RCC 7860 (cell line): ENCODE measurements around the gene ENO4.

ENCODE experiments used
- DNase-seq: peaks from one replicate; pipeline ENCODE4 v3.0.0-alpha.2; 2015; ENCODE audit warnings: low spot score
- FAIRE-seq: peaks from 2 replicates; lab custom pipeline; 2012; peaks lifted over from hg19 to GRCh38; lab: Jason Lieb, UNC

Gene ENO4

DNA sequence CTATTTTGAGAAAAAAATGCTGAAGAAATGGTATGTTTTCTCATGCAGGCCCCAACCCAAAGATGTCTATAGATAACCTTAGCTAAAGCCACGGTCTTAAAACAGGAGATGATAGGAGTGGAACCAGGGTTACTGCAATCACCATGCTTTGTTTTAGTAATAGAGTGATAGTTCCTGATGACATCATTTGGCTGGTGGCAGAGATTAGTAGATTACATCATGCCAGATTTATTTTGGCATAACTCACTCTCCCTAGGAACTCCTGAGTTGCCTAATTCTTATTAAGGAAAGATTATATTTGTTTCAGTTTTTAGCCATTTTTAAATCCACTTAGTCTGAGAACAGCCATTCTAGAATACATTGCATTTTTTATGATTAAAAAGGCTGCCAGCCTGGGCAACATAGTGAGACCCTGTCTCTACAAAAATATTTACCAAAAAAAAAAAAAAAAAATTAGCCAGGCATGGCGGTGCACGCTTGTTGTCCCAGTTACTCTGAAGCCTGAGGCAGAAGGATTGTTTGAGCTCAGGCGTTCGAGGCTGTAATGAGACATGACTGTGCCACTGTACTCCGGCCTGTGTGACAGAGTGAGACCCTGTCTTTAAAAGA is 17.8 kb downstream of the ENO4 start:
- DNase-seq, result peak; percentile 33
- FAIRE-seq, result no peak

GRCh38 chr10:116868198-116868676 is 18.9 kb downstream of the ENO4 start:
- no peak for DNase-seq
- no peak for FAIRE-seq

DNA sequence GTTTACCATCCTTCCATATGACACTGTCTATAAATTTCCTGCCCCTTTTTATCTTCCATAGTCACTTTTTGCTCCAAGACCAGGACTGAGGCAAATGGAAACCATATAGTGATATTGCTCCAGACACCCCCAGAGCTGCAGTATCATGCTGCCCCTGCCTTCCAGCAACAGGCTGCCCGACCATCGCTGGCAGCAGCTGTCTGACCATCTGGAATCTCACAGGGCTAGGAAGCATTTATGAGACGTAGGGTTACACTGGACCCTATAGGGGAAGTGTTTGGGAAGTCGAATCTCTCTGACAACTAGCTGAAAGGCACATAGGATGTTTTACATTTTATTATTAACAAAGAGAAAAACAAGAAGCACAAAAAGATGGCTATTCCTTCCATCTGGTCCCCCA is 19.4 kb downstream of the ENO4 start:
- FAIRE-seq (no peak), DNase-seq (no peak)

DNA sequence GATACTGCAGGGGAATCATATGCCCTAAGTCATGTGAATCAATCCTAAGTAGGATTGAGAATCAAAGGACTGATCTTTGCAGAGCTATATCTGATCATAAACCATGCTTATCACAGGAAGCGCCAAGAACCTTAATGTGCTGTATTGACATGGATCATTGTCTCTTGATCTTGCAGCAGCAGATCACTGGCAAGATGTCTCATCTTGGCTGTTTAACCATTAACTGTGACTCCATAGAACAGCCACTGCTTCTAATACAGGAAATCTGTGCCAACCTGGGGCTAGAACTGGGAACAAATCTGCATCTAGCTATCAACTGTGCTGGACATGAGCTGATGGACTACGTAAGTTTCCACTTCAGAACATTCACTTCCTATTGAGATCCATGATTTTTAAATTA is 21.6 kb downstream of the ENO4 start:
- FAIRE-seq (peak; percentile 87), DNase-seq (peak; percentile 57)

DNA sequence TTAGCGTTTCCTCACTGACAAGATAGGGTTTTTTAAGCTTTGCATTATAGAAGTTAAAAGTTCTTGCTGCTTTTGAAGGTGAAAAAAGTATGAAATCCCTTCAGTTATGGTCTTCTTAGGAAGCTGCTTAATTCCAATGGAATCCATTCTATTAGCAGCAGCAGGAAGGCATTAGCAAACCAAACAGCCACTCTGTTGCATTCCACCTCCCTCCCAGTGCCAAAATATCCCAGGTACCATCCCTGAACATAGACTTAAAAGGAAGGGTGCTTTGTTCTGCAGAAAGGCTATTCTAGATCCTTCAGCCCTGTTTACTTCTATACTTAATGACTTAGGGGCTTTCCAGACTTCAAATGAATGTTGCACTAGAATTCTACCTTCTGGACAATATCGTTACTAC is 23.8 kb downstream of the ENO4 start:
- DNase-seq (no peak), FAIRE-seq (no peak)

GRCh38 chr10:116875897-116876296 is 26.6 kb downstream of the ENO4 start:
- FAIRE-seq (no peak), DNase-seq (no peak)

DNA sequence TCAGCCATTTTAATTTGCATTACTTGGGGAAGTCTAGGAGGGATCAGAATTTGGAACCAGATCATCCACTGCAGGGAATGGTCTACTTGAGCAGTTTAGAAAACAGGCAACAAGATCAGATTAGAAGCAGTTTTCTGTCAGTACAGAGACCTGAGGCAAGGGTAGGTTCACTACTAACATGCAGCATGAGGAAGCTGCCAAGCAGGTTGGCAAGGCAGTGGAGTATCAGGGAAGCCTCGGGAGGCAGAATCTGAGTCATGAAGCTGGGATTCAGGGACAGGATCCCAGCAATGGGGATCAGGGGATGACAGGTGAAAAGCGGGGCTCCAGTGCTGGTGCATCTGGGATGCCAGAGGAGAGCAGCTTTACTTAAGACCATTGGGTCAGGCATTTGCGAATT is 28.1 kb downstream of the ENO4 start:
- FAIRE-seq, result no peak

GRCh38 chr10:116878123-116878522 is 28.8 kb downstream of the ENO4 start:
- FAIRE-seq, result no peak
- DNase-seq, result no peak

More for the DNA sequence above, 28.1 kb downstream of the ENO4 start:
- no peak for DNase-seq

DNA sequence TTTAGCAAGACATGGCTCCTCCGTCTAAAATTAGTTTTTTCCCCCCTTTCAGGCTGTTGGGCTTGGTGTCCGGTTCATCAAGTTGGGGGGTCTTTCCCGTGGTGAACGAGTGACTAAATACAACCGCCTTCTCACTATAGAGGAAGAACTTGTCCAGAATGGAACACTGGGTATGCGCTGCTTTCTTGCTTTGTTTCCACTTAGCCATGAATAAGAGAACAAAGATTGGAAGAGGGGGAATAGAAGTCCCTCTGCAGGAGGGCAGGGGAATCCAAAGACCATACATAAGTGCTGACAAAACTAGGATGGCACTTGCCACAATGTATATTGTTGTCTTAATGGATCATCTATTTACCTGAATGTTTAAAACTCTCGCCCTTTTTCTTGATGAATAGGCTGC is 30.5 kb downstream of the ENO4 start:
- FAIRE-seq, result no peak

GRCh38 chr10:116880716-116881482 is 31.6 kb downstream of the ENO4 start:
- FAIRE-seq (peak; percentile 88), DNase-seq (peak; percentile 53)

More for the DNA sequence above, 30.5 kb downstream of the ENO4 start:
- DNase-seq, result no peak

DNA sequence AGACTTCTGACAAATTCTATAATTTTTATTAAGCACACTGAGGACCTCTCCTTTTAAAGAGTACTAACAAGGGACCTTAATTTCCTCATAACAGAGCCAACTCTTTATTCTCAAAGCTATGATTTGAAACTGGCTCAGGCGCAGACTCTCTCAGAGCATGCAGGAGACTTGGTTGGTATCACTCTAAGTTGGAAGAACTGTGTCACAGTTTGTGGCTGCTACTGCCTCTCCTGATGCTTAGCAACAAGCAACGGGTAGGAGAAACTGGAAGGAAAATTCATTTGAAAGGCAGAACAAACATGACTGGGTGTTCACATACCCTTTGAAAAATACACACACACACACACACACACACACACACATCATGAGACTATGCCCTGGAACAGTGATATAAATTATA is 33.3 kb downstream of the ENO4 start:
- no peak for DNase-seq

DNA sequence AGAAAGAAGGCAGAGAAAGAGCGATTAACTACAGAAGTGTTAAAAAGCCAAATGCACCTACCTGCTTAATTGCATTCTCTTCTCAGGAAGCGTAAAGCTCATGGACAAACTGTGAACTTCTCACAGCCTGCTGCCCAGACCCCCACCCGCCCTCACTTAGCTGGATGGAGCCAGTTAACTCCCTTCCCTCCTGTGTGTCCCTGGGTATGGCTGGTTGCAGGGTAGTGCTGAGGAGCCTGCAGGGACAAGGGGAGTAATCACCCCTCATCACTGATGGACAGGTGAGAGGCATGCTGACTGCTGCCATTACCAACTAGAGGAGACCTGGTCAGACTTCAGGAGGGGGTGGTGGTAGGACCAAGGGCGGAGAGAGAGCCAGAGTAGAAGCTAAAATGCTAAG is 37.5 kb downstream of the ENO4 start:
- DNase-seq, result no peak
- FAIRE-seq, result no peak

More for the DNA sequence above, 33.3 kb downstream of the ENO4 start:
- FAIRE-seq, result no peak

DNA sequence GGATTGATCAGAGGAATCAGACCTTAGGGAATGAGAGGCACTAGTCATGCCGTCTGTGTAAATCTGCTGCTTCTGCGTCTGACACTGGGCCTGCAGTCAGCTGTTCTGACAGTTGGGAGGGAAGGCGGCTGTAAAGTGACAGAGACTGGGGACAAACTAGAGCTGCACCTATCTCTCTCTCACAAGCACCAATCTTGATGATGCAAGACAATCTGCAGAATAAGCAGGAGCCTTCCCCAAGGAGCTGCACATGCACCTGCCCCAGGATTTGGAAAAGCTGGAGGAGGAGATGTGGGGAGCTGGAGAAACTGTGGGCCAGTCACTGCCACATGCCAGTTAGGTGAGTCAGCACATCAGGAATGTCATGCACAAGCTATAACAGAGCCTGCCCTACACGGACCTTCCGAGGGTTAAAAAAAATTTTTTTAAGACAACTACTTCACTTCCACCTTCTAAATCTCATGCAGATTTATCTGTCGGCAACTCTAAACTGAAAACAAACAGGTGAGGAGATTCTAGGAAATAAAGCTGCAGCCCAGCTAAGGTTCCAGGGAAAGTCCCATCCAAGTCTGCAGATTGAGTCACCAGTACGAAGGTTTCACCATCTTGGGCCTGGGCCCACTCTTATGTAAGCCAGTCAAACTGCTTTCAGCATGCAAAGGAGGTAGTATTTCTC is 39.2 kb downstream of the ENO4 start:
- peak; percentile 85 for DNase-seq
- peak; percentile 91 for FAIRE-seq

DNA sequence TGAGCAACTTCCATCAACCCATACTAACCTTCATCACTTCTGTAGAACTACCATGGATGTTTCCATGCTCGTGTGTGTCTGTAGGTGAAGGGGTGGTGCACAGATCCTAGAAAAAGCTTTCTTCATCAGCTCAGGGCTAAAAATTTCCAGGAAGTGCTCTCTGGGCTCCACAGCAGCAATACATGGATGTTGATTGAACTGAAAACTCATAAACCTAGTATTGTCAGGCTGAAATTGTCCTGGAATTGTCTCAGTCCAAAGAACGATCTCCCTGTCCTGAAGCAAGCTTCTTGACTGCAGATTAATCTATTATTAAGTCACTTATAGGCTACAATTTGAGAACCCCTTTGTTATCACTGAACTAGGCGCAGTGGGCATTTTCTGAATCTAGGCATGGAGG is 39.8 kb downstream of the ENO4 start:
- no peak for DNase-seq
- no peak for FAIRE-seq

DNA sequence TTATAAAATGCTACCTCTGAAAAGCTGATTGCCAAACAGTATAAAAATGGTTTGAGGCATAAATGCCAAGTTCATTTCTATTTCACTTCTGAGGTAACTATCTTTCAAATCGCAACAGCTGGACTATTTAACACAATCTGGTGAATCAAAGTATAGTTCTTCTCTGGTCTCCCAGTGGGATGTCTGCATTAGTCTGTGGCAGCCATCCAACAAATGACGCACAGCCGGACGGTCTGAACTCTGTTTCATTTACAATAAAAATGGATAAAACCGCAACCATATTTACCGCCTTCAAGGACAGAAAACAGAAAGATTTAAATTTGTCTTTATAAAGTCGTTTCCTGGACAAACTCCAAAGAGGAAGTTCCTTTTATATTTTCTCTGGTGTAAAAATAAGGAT is 41.9 kb downstream of the ENO4 start:
- FAIRE-seq (peak; percentile 65), DNase-seq (peak; percentile 23)

GRCh38 chr10:116892907-116893685 is 43.8 kb downstream of the ENO4 start:
- no peak for FAIRE-seq
- DNase-seq, result no peak

GRCh38 chr10:116893686-116894037 is 44.4 kb downstream of the ENO4 start:
- FAIRE-seq (no peak), DNase-seq (no peak)

GRCh38 chr10:116899626-116900025 is 50.3 kb downstream of the ENO4 start:
- FAIRE-seq (peak; percentile 96), DNase-seq (peak; percentile 45)

GRCh38 chr10:116905845-116906210 is 56.5 kb downstream of the ENO4 start:
- FAIRE-seq (peak; percentile 90), DNase-seq (peak; percentile 86)

GRCh38 chr10:116907245-116907987 is 58.1 kb downstream of the ENO4 start:
- FAIRE-seq (no peak), DNase-seq (no peak)
